Trophoblast cell (in vitro differentiated cells and primary cell): ENCODE data around the gene RAI1.

Source experiments
- DNase-seq, 2 donors: peaks; one replicate each; pipeline ENCODE4 v3.0.0-alpha.2; 2016
- H2AFZ ChIP-seq: 2 replicates; pipeline ENCODE4 v1.6.1; 2013; ENCODE audit warnings: low read length, moderate library complexity, mild to moderate bottlenecking; ENCODE audit not compliant: insufficient read depth, poor library complexity
- H2AK5ac ChIP-seq: 2 replicates; pipeline ENCODE4 v1.6.1; 2013; ENCODE audit warnings: mild to moderate bottlenecking, low read length
- H2BK120ac ChIP-seq: 2 replicates; pipeline ENCODE4 v1.6.1; 2013; ENCODE audit warnings: low read length, mild to moderate bottlenecking, moderate library complexity; ENCODE audit not compliant: insufficient read depth, poor library complexity
- H2BK12ac ChIP-seq: 2 replicates; pipeline ENCODE4 v1.6.1; 2013; ENCODE audit warnings: mild to moderate bottlenecking, low read length, moderate library complexity
- H2BK5ac ChIP-seq: 2 replicates; pipeline ENCODE4 v1.6.1; 2013; ENCODE audit warnings: low read length, low read depth, moderate library complexity, mild to moderate bottlenecking; ENCODE audit not compliant: poor library complexity
- H3K14ac ChIP-seq: 2 replicates; pipeline ENCODE4 v1.6.1; 2013; ENCODE audit warnings: mild to moderate bottlenecking, low read length
- H3K18ac ChIP-seq: 2 replicates; pipeline ENCODE4 v1.6.1; 2013; ENCODE audit warnings: mild to moderate bottlenecking, low read length
- H3K23ac ChIP-seq: 2 replicates; pipeline ENCODE4 v1.6.1; 2013; ENCODE audit warnings: low read length
- H3K27ac ChIP-seq: 2 replicates; pipeline ENCODE4 v1.5.1; 2013; ENCODE audit warnings: low read depth, mild to moderate bottlenecking, inconsistent platforms, low read length, moderate library complexity
- H3K27me3 ChIP-seq: 2 replicates; pipeline ENCODE4 v1.6.1; 2013; ENCODE audit warnings: inconsistent platforms, mild to moderate bottlenecking, low read length, moderate library complexity; ENCODE audit not compliant: insufficient read depth
- H3K36me3 ChIP-seq, 2 experiments: 1 replicate in 1 of 2; 2 replicates in 1 of 2; pipeline ENCODE4 v1.6.1; 2013; ENCODE audit warnings: low read length in 2 of 2, mild to moderate bottlenecking in 2 of 2, moderate library complexity in 1 of 2; ENCODE audit not compliant: insufficient read depth in 2 of 2, control insufficient read depth in 1 of 2
- H3K4ac ChIP-seq: 2 replicates; pipeline ENCODE4 v1.6.1; 2013; ENCODE audit warnings: low read depth, mild to moderate bottlenecking, low read length, moderate library complexity
- H3K4me1 ChIP-seq, 2 experiments: 1 replicate in 1 of 2; 2 replicates in 1 of 2; pipeline ENCODE4 v1.6.1; 2013; ENCODE audit warnings: low read length in 2 of 2, mild to moderate bottlenecking in 2 of 2, moderate library complexity in 1 of 2; ENCODE audit not compliant: insufficient read depth in 2 of 2, control insufficient read depth in 1 of 2
- H3K4me2 ChIP-seq: 2 replicates; pipeline ENCODE4 v1.6.1; 2013; ENCODE audit warnings: inconsistent platforms, mild to moderate bottlenecking, low read length, moderate library complexity
- H3K4me3 ChIP-seq: 2 replicates; pipeline ENCODE4 v1.5.1; 2013; ENCODE audit warnings: mild to moderate bottlenecking, low read depth, low read length, inconsistent platforms
- H3K79me1 ChIP-seq: one replicate; pipeline ENCODE4 v1.6.1; 2013; ENCODE audit warnings: low read length
- H3K79me2 ChIP-seq: 2 replicates; pipeline ENCODE4 v1.6.1; 2013; ENCODE audit warnings: low read length, mild to moderate bottlenecking; ENCODE audit not compliant: control insufficient read depth, insufficient read depth, poor library complexity
- H3K9ac ChIP-seq: 2 replicates; pipeline ENCODE4 v1.6.1; 2013; ENCODE audit warnings: mild to moderate bottlenecking, low read length
- H3K9me3 ChIP-seq: 2 replicates; pipeline ENCODE4 v1.6.1; 2013; ENCODE audit warnings: low read depth, mild to moderate bottlenecking, control low read depth, inconsistent platforms, low read length; ENCODE audit not compliant: insufficient read depth
- H4K12ac ChIP-seq: 2 replicates; pipeline ENCODE4 v1.6.1; 2013; ENCODE audit warnings: low read depth, mild to moderate bottlenecking, low read length, moderate library complexity
- H4K8ac ChIP-seq: 2 replicates; pipeline ENCODE4 v1.6.1; 2013; ENCODE audit warnings: low read depth, mild to moderate bottlenecking, low read length, moderate library complexity
- H4K91ac ChIP-seq: one replicate; pipeline ENCODE4 v1.6.1; 2013; ENCODE audit warnings: low read depth, mild to moderate bottlenecking, low read length, moderate library complexity
- WGBS: extraction: QIAGEN DNeasy Blood & Tissue Kit; methylation state at CpG from one replicate; pipeline ENCODE4 v1.1.7; 2013; ENCODE audit warnings: missing lambda C conversion rate; ENCODE audit not compliant: insufficient read length, insufficient coverage; ENCODE audit errors: extremely low coverage; 5-methylcytosine and 5-hydroxymethylcytosine counted together

RAI1 gene

DNA sequence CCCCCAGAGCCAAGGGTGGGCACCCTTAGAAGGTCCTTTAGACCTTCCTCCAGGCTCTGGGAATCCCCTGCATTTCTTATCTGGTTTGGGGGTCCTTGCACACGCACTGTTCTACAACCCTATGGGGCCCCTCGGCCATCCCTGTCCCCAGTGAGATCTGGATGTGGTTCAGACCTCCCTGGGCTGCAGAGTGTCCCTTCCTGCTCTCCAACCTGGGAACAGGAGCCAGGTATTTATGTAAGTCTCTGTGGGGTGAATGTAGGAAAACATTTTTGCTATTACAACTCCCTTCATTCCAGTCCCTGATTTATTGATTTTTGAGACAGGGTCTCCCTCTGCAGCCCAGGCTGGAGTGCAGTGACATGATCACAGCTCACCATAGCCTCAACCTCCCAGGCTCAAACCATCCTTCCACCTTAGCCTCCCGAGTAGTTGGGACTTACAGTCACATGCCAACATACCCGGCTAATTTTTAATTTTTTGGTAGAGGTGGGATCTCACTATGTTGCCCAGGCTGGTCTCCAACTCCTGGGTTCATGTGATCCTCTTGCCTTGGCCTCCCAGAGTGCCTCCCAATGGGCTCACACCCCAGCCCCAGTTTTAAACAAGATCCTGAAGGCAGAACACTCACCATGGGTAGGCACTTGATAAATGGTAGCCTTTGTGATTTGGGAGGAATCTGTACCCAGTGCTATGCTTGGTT is 61.6 kb downstream of the RAI1 start:
- Histone ChIP-seq H3K18ac (no peak overlapping the region), H2BK120ac (no peak overlapping the region), H2BK5ac (no peak overlapping the region), H3K9ac (no peak overlapping the region), H2AFZ (no peak overlapping the region), H3K79me2 (no peaks in the 10 kb centered on the region), H3K4me1 (peaks cover 21 to 28% of the 10 kb centered on the region in 2 experiments), H3K4me2 (no peak overlapping the region), H3K4ac (no peak overlapping the region), H3K27ac (no peak overlapping the region), H2AK5ac (no peak overlapping the region), H4K12ac (no peak overlapping the region), H3K4me3 (no peak overlapping the region), H2BK12ac (no peak overlapping the region), H3K14ac (no peak overlapping the region), H3K36me3 (peaks cover 0 to 4% of the 10 kb centered on the region in 2 experiments), H3K79me1 (no peaks in the 10 kb centered on the region), H3K27me3 (no peaks in the 10 kb centered on the region), H3K23ac (no peak overlapping the region), H3K9me3 (no peaks in the 10 kb centered on the region), H4K91ac (no peak overlapping the region), H4K8ac (no peak overlapping the region)
- DNase-seq = no peak
- WGBS = no CpG with 5 or more reads among the region's 4 CpGs

DNA sequence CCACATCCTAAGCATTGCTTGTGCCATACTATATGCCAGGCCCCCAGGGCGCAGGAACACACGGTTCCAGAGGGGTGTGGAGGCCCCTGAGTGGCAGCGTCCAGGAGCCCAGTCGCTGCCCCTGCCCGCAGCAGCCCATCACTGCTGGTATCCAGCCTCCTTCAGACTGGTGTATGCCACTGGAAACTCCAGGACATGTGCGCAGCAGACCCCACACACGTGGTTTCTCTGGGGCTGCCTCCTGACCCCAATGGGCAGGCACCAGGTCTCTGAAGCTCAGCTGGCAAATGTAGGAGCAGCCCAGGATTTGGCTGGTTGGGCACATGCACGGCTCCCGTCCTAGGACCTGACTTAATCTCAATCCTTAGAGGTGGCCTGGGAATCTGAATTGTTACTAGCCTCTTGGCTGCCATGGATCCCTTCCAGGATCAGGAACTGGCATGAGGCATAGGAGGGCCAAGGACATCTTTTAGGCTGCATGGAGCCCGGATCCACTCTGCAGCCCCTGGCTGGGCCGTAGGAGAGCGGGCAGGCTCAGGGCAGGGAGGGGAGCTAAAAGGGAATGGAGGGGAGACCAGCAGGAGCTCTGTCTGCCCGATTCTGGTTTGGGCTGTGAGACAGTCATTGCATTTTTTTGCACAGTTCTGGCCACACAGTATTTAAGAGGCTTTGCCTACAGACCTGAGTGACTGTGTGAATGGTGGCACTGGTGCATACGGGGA is 62.3 kb downstream of the RAI1 start:
- Histone ChIP-seq H2AFZ (no peak overlapping the region), H3K9me3 (no peaks in the 10 kb centered on the region), H4K8ac (no peak overlapping the region), H3K27ac (no peak overlapping the region), H3K14ac (no peak overlapping the region), H2BK120ac (no peak overlapping the region), H2BK12ac (no peak overlapping the region), H3K4me2 (no peak overlapping the region), H3K36me3 (peaks cover 0 to 4% of the 10 kb centered on the region in 2 experiments), H3K4me1 (peaks cover 18 to 22% of the 10 kb centered on the region in 2 experiments), H2AK5ac (no peak overlapping the region), H3K4me3 (no peak overlapping the region), H3K18ac (no peak overlapping the region), H3K23ac (no peak overlapping the region), H2BK5ac (no peak overlapping the region), H3K4ac (no peak overlapping the region), H3K79me1 (no peaks in the 10 kb centered on the region), H4K12ac (no peak overlapping the region), H3K9ac (no peak overlapping the region), H3K27me3 (no peaks in the 10 kb centered on the region), H4K91ac (no peak overlapping the region), H3K79me2 (no peaks in the 10 kb centered on the region)
- no peak for DNase-seq
- no CpG with 5 or more reads among the region's 14 CpGs for WGBS

DNA sequence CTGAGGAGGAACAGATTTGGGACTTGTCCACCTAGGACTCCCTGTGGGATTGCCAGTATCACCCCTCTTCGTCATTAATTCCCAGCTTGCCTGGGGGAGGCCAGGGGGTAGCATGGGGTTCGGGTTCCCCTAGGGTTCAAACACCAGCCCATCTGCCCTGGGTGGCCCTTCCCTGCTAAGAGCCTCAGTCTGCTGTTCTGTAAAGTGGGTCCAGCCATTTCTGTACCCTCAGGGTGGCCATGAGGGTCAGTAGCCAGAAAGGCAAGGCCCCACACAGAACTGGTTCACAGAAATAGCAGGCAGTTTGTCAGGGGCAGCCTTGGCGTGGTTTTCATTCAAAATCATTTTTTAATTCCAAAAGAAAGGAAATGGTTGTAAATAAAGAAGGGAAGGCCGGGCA is 62.9 kb downstream of the RAI1 start:
- H4K91ac ChIP-seq = no peak overlapping the region
- H3K4ac ChIP-seq = no peak overlapping the region
- H3K27me3 ChIP-seq = no peaks in the 10 kb centered on the region
- no peak overlapping the region for H3K4me2 ChIP-seq
- H2BK5ac ChIP-seq = no peak overlapping the region
- H2AFZ ChIP-seq = no peak overlapping the region
- H3K23ac ChIP-seq = no peak overlapping the region
- no peaks in the 10 kb centered on the region for H3K9me3 ChIP-seq
- no peak overlapping the region for H3K9ac ChIP-seq
- no peak overlapping the region for H3K14ac ChIP-seq
- H3K79me1 ChIP-seq = no peaks in the 10 kb centered on the region
- H3K4me1 ChIP-seq = peaks cover 15 to 17% of the 10 kb centered on the region in 2 experiments
- no CpG with 5 or more reads among the region's 4 CpGs for WGBS
- no peaks in the 10 kb centered on the region for H3K79me2 ChIP-seq
- no peak overlapping the region for H3K27ac ChIP-seq
- H3K36me3 ChIP-seq = peaks cover 0 to 4% of the 10 kb centered on the region in 2 experiments
- no peak overlapping the region for H4K8ac ChIP-seq
- H4K12ac ChIP-seq = no peak overlapping the region
- H2AK5ac ChIP-seq = no peak overlapping the region
- H3K4me3 ChIP-seq = no peak overlapping the region
- H2BK120ac ChIP-seq = no peak overlapping the region
- H3K18ac ChIP-seq = no peak overlapping the region
- no peak overlapping the region for H2BK12ac ChIP-seq
- DNase-seq = no peak

DNA sequence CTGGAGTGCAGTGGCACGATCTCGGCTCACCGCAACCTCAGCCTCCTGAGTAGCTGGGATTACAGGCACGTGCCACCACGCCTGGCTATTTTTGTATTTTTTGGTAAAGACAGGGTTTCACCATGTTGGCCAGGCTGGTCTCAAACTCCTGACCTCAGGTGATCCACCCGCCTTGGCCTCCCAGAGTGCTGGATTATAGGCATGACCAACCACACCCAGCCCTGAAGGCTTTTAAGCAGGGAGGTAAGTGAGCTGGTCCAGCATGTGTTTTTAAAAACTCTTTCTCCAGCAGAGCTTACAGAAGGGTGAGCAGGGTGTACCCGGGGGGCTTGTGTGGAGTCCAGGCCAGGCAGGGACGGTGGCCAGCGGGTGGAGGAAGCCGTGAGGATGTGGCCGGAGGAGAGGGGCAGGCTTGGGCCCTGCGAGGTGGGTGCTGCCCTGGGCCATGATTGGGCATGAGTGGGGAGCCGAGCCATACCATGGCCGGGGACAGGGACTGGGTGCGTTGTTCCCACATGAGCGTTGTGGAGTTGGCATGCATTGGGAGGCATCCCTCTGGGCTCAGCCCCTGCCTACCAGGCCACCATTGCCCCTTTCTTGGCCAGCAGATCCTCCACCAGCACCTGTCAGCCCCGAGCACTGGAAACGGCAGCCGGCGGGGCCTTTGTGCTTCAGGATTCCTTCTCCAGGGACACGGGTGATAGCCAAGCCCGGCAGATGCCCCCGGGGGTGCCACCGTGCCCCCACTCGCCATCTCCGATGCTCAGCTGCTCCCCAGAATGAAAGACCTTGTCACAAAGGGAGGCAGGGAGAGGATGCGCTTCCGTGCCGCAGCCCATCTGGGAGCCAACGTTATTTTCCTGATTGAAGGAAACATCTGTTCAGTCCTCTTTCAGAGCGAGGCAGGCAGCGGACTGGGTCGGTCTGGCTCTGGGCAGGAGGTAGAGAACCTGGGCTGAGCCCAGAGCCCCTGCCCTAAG is 64.5 kb downstream of the RAI1 start:
- Histone ChIP-seq H3K18ac (no peak overlapping the region), H3K4ac (no peak overlapping the region), H4K91ac (no peak overlapping the region), H3K14ac (no peak overlapping the region), H2AFZ (no peak overlapping the region), H3K4me3 (no peak overlapping the region), H3K27me3 (no peaks in the 10 kb centered on the region), H4K12ac (no peak overlapping the region), H2BK120ac (no peak overlapping the region), H3K23ac (no peak overlapping the region), H3K79me1 (no peaks in the 10 kb centered on the region), H4K8ac (no peak overlapping the region), H3K79me2 (no peaks in the 10 kb centered on the region), H3K4me1 (peaks cover 0 to 5% of the 10 kb centered on the region in 2 experiments), H2BK5ac (no peak overlapping the region), H3K4me2 (no peak overlapping the region), H3K27ac (no peak overlapping the region), H2AK5ac (no peak overlapping the region), H3K36me3 (peaks cover 0 to 4% of the 10 kb centered on the region in 2 experiments), H3K9me3 (no peaks in the 10 kb centered on the region), H2BK12ac (no peak overlapping the region), H3K9ac (no peak overlapping the region)
- no peak for DNase-seq
- no CpG with 5 or more reads among the region's 33 CpGs for WGBS
